GM12878 (cell line): ENCODE results near the gene BUD23.

Source experiments
- BMI1 ChIP-seq: fragments of 450-650 bp; IDR thresholded peaks from 2 replicates; pipeline ENCODE4 v1.6.1; 2016; ENCODE audit warnings: mild to moderate bottlenecking, moderate library complexity, borderline replicate concordance
- EP300 ChIP-seq, 2 experiments: fragments of 150-350 bp in 1 of 2; IDR thresholded peaks; 2 replicates each; pipeline ENCODE4 v1.6.1; 2011 to 2012; ENCODE audit warnings: low read depth in 2 of 2, low read length in 2 of 2, borderline replicate concordance in 1 of 2, improper control_type of control experiment in 1 of 2, inconsistent platforms in 1 of 2; ENCODE audit not compliant: control insufficient read depth in 1 of 2
- POLR2A ChIP-seq: IDR thresholded peaks from 2 replicates; pipeline ENCODE4 v1.6.1; 2011; ENCODE audit warnings: low read depth, mild to moderate bottlenecking, low read length
- TF ChIP-seq, protein P1 (sequence below): IDR thresholded peaks from 2 replicates; pipeline ENCODE4 v1.6.1; 2012; ENCODE audit warnings: low read depth, low read length, improper control_type of control experiment
- TF ChIP-seq, protein P2 (sequence below), 3 experiments: IDR thresholded peaks in 2 of 3; conservative IDR thresholded peaks in 1 of 3; 2 replicates each; pipeline ENCODE4 v1.5.1; 2011; ENCODE audit warnings: low read depth in 3 of 3, low read length in 3 of 3, mild to moderate bottlenecking in 3 of 3, control low read depth in 2 of 3, moderate library complexity in 2 of 3, inconsistent platforms in 1 of 3, mixed read lengths in 1 of 3; ENCODE audit not compliant: control insufficient read depth in 2 of 3, insufficient read depth in 1 of 3; ENCODE audit errors: extremely low read depth in 1 of 3

DNA sequence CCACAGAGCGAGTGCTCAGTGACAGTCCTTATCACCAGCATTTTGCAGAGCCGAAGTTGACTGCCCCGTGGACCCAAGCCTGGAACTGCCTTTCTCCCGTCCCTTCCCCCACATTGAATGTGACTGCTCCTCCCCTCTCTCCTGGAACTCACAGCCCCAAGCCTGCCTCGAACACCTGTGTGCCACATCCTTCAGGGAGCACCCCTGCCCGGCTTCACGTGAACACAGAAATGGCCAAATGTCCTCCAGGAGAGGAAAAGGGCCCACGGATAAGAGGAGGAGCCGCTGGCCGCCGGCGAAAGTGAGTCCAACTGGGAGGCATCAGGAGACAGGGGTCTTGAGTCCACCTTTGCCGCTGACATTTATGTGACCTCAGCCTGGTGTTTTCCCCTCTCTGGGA is 19.8 kb downstream of the BUD23 start:
- no peak for TF ChIP-seq EP300 (IDR thresholded peaks at IDR 0.05; ENCODE audit: borderline replicate concordance in 1 of 2, control insufficient read depth in 1 of 2, low read depth in 2 of 2, low read length in 2 of 2)
- TF ChIP-seq, protein P1, sequence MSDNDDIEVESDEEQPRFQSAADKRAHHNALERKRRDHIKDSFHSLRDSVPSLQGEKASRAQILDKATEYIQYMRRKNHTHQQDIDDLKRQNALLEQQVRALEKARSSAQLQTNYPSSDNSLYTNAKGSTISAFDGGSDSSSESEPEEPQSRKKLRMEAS = no peak
- TF ChIP-seq POLR2A = no peak
- TF ChIP-seq, protein P2, sequence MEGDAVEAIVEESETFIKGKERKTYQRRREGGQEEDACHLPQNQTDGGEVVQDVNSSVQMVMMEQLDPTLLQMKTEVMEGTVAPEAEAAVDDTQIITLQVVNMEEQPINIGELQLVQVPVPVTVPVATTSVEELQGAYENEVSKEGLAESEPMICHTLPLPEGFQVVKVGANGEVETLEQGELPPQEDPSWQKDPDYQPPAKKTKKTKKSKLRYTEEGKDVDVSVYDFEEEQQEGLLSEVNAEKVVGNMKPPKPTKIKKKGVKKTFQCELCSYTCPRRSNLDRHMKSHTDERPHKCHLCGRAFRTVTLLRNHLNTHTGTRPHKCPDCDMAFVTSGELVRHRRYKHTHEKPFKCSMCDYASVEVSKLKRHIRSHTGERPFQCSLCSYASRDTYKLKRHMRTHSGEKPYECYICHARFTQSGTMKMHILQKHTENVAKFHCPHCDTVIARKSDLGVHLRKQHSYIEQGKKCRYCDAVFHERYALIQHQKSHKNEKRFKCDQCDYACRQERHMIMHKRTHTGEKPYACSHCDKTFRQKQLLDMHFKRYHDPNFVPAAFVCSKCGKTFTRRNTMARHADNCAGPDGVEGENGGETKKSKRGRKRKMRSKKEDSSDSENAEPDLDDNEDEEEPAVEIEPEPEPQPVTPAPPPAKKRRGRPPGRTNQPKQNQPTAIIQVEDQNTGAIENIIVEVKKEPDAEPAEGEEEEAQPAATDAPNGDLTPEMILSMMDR (IDR thresholded peaks at IDR 0.05 in 2 of 3, conservative IDR thresholded peaks at IDR 0.05 in 1 of 3; ENCODE audit: control insufficient read depth in 2 of 3, extremely low read depth in 1 of 3, insufficient read depth in 1 of 3, low read depth in 3 of 3, low read length in 3 of 3) = no peak
- no peak for TF ChIP-seq BMI1
